ENCODE measurements around the gene MGME1. TPM values are rescaled to one million over a fixed set of nuclear protein-coding genes. Genes with fewer than 3 reads are reported as not detected.

MGME1 gene
- total and polyA plus RNA-seq, 5 donors from 2014 or later, result 10.6 to 19.2 (median 15.2) TPM

Other genes with a start within 250 kb of the MGME1 start
- 71.9 TPM for gene SNX5, start 224 bp upstream of the MGME1 start, total RNA-seq
- 10 to 100 TPM; 71.9 to 82.8 (median 78.9) TPM for gene SNX5, start 224 bp upstream of the MGME1 start, polyA plus RNA-seq
- gene OVOL2, start 88.9 kb downstream of the MGME1 start, total RNA-seq, result not detected
- not detected for gene OVOL2, start 88.9 kb downstream of the MGME1 start, polyA plus RNA-seq
- gene KAT14, start 168.8 kb downstream of the MGME1 start, total RNA-seq, result 7.4 TPM
- 10 to 100 TPM in 3 of 4 donors, 1 to 10 TPM in 1; 10.0 to 15.9 (median 12.5) TPM for gene KAT14, start 168.8 kb downstream of the MGME1 start, polyA plus RNA-seq
- gene PET117, start 168.8 kb downstream of the MGME1 start, total RNA-seq, result 11.4 TPM
- 10 to 100 TPM; 26.2 to 35.3 (median 29.3) TPM for gene PET117, start 168.8 kb downstream of the MGME1 start, polyA plus RNA-seq

Measured in CD4-positive, CD25-positive, alpha-beta regulatory T cell (primary cell).